ENCODE results near the gene GBX2. TPM values are rescaled to one million over a fixed set of nuclear protein-coding genes. Genes with fewer than 3 reads are reported as not detected.

GBX2 gene
- total RNA-seq, 1 experiment from 2014 or later, result not detected

DNA sequence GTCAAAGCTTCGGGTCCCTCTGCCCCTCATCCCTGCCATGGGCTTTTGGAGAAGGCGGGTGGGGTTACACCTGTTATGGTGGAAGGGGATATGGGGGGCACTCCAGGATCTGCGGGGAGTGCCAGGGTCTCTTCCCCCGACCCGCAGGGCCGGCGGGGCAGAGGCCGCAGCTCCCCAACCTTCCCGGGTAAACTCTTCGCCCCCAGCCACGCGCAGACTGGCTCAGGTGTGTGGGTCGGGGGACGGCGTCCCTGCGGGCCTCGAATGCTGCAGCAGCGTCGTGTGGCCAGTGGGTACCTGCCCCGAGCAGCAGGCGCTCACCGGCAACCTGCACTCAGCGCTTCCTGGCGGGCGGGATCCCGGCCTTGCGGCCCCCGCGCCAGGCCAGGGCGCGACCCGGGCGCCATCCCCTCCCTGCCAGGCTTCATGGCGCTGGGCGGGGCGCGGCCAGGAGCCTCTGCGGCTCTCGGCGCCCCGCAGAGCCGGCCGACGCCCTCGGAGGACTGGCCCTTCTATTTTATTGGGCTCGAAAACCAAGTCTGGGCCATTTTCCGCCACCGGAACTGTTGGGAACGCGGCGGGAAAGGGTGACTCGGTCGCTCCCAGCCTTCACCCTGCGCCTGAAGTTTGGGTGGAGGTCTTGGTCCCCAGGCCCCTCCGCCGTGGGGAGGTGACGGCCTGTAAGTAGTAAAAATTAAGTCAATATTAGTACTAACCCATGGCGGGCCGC is 4.5 kb downstream of the GBX2 start:
- no peak for DNase-seq (ENCODE audit: unreplicated experiment)
- POLR2A ChIA-PET, result no interaction called here
- Mint-ChIP-seq H3K9me3 (ENCODE audit: unreplicated experiment) (no peaks in the 10 kb centered on the region), H3K36me3 (ENCODE audit: insufficient read depth, unreplicated experiment) (peaks cover 6% of the 10 kb centered on the region), H3K27ac (ENCODE audit: low read depth, unreplicated experiment) (no peak overlapping the region), H3K4me3 (ENCODE audit: unreplicated experiment) (no peak overlapping the region), H3K4me1 (ENCODE audit: insufficient read depth, unreplicated experiment) (peaks cover 6% of the 10 kb centered on the region), H3K27me3 (ENCODE audit: insufficient read depth, unreplicated experiment) (peaks cover 12% of the 10 kb centered on the region)
- TF ChIP-seq, protein P1, sequence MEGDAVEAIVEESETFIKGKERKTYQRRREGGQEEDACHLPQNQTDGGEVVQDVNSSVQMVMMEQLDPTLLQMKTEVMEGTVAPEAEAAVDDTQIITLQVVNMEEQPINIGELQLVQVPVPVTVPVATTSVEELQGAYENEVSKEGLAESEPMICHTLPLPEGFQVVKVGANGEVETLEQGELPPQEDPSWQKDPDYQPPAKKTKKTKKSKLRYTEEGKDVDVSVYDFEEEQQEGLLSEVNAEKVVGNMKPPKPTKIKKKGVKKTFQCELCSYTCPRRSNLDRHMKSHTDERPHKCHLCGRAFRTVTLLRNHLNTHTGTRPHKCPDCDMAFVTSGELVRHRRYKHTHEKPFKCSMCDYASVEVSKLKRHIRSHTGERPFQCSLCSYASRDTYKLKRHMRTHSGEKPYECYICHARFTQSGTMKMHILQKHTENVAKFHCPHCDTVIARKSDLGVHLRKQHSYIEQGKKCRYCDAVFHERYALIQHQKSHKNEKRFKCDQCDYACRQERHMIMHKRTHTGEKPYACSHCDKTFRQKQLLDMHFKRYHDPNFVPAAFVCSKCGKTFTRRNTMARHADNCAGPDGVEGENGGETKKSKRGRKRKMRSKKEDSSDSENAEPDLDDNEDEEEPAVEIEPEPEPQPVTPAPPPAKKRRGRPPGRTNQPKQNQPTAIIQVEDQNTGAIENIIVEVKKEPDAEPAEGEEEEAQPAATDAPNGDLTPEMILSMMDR (IDR thresholded peaks at IDR 0.05; ENCODE audit: unreplicated experiment), result no peak
- CTCF ChIA-PET, result interaction anchor here (0.5 to 1.5 kb wide), 3 partner anchors 14 to 291 kb away, joined by 5 to 6 read pairs (median 5); no protein-coding TSS in a partner anchor
- intact Hi-C loops (cut with micrococcal nuclease), result no loop called here
- no TSS peak for BruUV-seq (replicated peaks)

DNA sequence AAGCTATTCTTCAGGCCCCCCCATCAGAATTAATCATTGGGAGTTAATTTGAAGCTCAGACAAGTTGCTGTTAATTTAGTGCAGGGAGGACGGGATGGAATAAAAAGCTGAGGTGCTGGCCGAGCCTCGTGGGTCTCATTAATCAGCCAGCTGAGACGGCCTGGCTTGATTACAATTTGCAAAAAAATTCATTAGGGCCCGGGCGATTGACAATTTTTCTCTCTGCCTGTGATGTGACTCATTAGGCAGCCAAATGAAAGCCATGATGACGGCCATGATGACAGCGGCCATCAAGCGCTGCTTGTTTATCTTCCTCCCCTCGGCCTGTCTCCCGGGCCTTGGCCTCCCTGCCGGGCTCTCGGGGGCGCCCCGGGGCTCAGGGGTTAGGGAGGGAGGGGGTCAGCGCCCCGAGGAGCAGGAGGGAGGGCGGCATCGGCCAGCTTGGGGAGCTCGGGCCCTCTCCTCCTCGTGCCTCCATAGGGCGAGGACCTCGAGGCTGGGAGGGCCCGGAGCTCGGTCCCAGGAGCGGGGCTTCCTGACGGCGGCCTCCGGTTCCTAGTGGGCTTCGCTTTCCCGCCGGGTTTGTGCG is 5.2 kb downstream of the GBX2 start:
- no peak for DNase-seq (ENCODE audit: unreplicated experiment)
- H3K27ac Mint-ChIP-seq (ENCODE audit: low read depth, unreplicated experiment), result no peak overlapping the region
- no peak overlapping the region for H3K4me3 Mint-ChIP-seq (ENCODE audit: unreplicated experiment)
- CTCF ChIA-PET, result interaction anchor here (0.5 to 1.5 kb wide), 5 partner anchors 13 to 383 kb away, joined by 4 to 6 read pairs (median 5); no protein-coding TSS in a partner anchor
- no peaks in the 10 kb centered on the region for H3K9me3 Mint-ChIP-seq (ENCODE audit: unreplicated experiment)
- intact Hi-C loops (cut with micrococcal nuclease), result no loop called here
- H3K4me1 Mint-ChIP-seq (ENCODE audit: insufficient read depth, unreplicated experiment), result peaks cover 6% of the 10 kb centered on the region
- TF ChIP-seq, protein P1 (IDR thresholded peaks at IDR 0.05; ENCODE audit: unreplicated experiment), result no peak
- POLR2A ChIA-PET, result interaction anchor here (0.6 kb wide), 1 partner anchor 43 kb away, joined by 4 read pairs; no protein-coding TSS in a partner anchor
- no TSS peak for BruUV-seq (replicated peaks)
- H3K27me3 Mint-ChIP-seq (ENCODE audit: insufficient read depth, unreplicated experiment), result peaks cover 12% of the 10 kb centered on the region
- peaks cover 6% of the 10 kb centered on the region for H3K36me3 Mint-ChIP-seq (ENCODE audit: insufficient read depth, unreplicated experiment)

DNA sequence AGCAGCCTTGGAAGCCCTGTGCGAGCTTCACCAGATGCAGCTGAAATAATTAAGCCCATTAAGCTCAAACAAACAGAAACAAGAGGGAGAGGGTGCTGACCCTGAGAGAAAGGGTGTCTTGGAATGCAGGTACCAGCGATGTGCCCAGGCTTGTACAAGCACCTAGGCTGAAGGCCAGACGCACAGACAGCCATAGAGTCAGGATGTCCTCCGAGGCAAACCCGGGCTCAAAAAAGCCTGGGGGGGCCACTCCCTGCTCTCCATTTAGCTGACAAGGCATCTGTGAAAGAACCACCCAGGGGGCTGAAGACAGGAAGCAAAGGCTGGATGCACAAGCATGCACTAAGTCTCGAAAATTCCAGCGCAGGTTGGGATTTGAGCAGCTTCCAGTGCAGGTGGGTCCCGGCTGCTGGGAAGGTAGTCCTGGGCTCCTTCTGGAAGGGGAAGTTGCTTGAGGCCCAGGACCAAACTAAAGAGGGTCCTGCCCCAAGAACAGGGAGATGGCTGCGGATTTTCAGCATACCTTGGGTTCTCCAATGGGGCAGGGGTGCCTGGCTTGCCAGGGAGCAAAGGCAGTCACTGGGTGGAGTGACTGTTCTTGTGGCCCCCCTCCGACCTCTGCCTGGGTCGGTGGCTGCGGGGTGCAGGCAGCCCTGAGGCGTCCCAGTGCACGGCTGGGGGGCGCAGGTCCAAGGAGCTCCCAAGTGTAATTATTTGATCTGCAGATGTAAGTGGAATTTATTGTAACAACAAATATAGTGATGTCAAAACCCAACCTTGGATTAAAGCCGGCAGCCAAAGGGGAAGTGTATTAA is 5.9 kb downstream of the GBX2 start:
- no peak overlapping the region for H3K4me3 Mint-ChIP-seq (ENCODE audit: unreplicated experiment)
- intact Hi-C loops (cut with micrococcal nuclease), result no loop called here
- DNase-seq (ENCODE audit: unreplicated experiment), result no peak
- H3K36me3 Mint-ChIP-seq (ENCODE audit: insufficient read depth, unreplicated experiment), result peaks cover 6% of the 10 kb centered on the region
- no TSS peak for BruUV-seq (replicated peaks)
- H3K9me3 Mint-ChIP-seq (ENCODE audit: unreplicated experiment), result no peaks in the 10 kb centered on the region
- peaks cover 6% of the 10 kb centered on the region for H3K4me1 Mint-ChIP-seq (ENCODE audit: insufficient read depth, unreplicated experiment)
- no peak overlapping the region for H3K27ac Mint-ChIP-seq (ENCODE audit: low read depth, unreplicated experiment)
- TF ChIP-seq, protein P1 (IDR thresholded peaks at IDR 0.05; ENCODE audit: unreplicated experiment), result no peak
- H3K27me3 Mint-ChIP-seq (ENCODE audit: insufficient read depth, unreplicated experiment), result peaks cover 12% of the 10 kb centered on the region
- CTCF ChIA-PET, result interaction anchor here (0.6 to 1.5 kb wide), 5 partner anchors 14 to 383 kb away, joined by 4 to 6 read pairs (median 5); no protein-coding TSS in a partner anchor
- POLR2A ChIA-PET, result no interaction called here

DNA sequence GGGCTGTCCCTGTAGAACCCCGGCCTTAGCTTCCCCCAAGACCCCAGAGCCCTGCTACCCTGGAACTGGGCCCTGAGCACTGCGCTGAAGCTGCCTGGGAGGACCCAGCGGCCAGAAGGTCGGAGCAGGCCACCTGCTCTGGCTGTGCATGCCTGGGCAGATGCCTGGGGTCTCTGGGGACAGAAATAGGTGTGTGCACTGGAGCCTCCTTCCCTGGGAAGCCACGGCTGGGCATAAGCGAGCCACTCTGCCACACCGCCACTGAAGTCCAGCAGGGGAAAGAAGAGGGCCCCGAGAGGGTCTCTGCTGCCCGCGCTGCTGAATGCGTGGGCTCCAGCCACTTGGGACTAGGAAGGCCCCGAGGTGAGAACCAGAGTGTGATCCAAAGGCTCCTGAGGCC is 6.7 kb downstream of the GBX2 start:
- BruUV-seq (replicated peaks), result no TSS peak
- peaks cover 9% of the 10 kb centered on the region for H3K27me3 Mint-ChIP-seq (ENCODE audit: insufficient read depth, unreplicated experiment)

More for the DNA sequence above, 6.7 kb downstream of the GBX2 start:
- ChIA-PET CTCF (interaction anchor here (1.5 kb wide), 1 partner anchor 14 kb away, joined by 4 read pairs; no protein-coding TSS in a partner anchor), POLR2A (no interaction called here)
- H3K36me3 Mint-ChIP-seq (ENCODE audit: insufficient read depth, unreplicated experiment), result peaks cover 6% of the 10 kb centered on the region
- no peak overlapping the region for H3K4me3 Mint-ChIP-seq (ENCODE audit: unreplicated experiment)
- DNase-seq (ENCODE audit: unreplicated experiment), result no peak
- peaks cover 6% of the 10 kb centered on the region for H3K4me1 Mint-ChIP-seq (ENCODE audit: insufficient read depth, unreplicated experiment)
- H3K9me3 Mint-ChIP-seq (ENCODE audit: unreplicated experiment), result no peaks in the 10 kb centered on the region
- H3K27ac Mint-ChIP-seq (ENCODE audit: low read depth, unreplicated experiment), result no peak overlapping the region
- TF ChIP-seq, protein P1 (IDR thresholded peaks at IDR 0.05; ENCODE audit: unreplicated experiment), result no peak
- intact Hi-C loops (cut with micrococcal nuclease), result no loop called here
